Fibroblast of lung (primary cell): ENCODE results near the gene CXCL8. TPM values are rescaled to one million over a fixed set of nuclear protein-coding genes. Genes with fewer than 3 reads are reported as not detected.

Source experiments
- DNase-seq, 2 donors: peaks; one replicate each; pipeline versions ENCODE4 v3.0.0 to v3.0.0-alpha.2; 2010; ENCODE audit warnings: low read depth in 2 of 2
- H2AFZ ChIP-seq: 2 replicates; pipeline ENCODE4 v1.5.1; 2012; ENCODE audit warnings: low read length, control low read depth, inconsistent platforms
- H3K27ac ChIP-seq: 2 replicates; pipeline ENCODE4 v1.5.1; 2011; ENCODE audit warnings: low read length, control low read depth; ENCODE audit not compliant: insufficient read depth
- H3K27me3 ChIP-seq: 2 replicates; pipeline ENCODE4 v1.5.1; 2011; ENCODE audit warnings: mild to moderate bottlenecking, low read length; ENCODE audit not compliant: control insufficient read depth, insufficient read depth
- H3K36me3 ChIP-seq: 2 replicates; pipeline ENCODE4 v1.5.1; 2011; ENCODE audit warnings: low read length; ENCODE audit not compliant: control insufficient read depth, insufficient read depth
- H3K4me1 ChIP-seq: 2 replicates; pipeline ENCODE4 v1.5.1; 2011; ENCODE audit warnings: low read length; ENCODE audit not compliant: control insufficient read depth, insufficient read depth; ENCODE audit errors: extremely low read depth
- H3K4me2 ChIP-seq: 2 replicates; pipeline ENCODE4 v1.5.1; 2011; ENCODE audit warnings: low read length, control low read depth; ENCODE audit not compliant: insufficient read depth; ENCODE audit errors: extremely low read depth
- H3K4me3 ChIP-seq, 4 experiments: fragments of 200-600 bp in 1 of 4; sonication (generic) in 1 of 4; replicated peaks in 1 of 4; 2 replicates each; pipeline ENCODE4 v1.5.1; 2011 to 2016; ENCODE audit warnings: low read length in 4 of 4, low read depth in 3 of 4, mild to moderate bottlenecking in 3 of 4, control low read depth in 2 of 4, inconsistent platforms in 1 of 4, mixed read lengths in 1 of 4; ENCODE audit not compliant: insufficient read depth in 1 of 4; ENCODE audit errors: control extremely low read depth in 1 of 4
- H3K79me2 ChIP-seq: 2 replicates; pipeline ENCODE4 v1.5.1; 2012; ENCODE audit warnings: mild to moderate bottlenecking, low read length, inconsistent platforms; ENCODE audit not compliant: control insufficient read depth, insufficient read depth
- H3K9ac ChIP-seq: 2 replicates; pipeline ENCODE4 v1.5.1; 2011; ENCODE audit warnings: mild to moderate bottlenecking, low read length, control low read depth; ENCODE audit not compliant: insufficient read depth
- H3K9me3 ChIP-seq: 2 replicates; pipeline ENCODE4 v1.5.1; 2012; ENCODE audit warnings: low read depth, low read length; ENCODE audit not compliant: control insufficient read depth, insufficient read depth
- H4K20me1 ChIP-seq: 2 replicates; pipeline ENCODE4 v1.5.1; 2011; ENCODE audit warnings: low read length; ENCODE audit not compliant: control insufficient read depth, insufficient read depth; ENCODE audit errors: extremely low read depth
- CTCF ChIP-seq, 2 donors: IDR thresholded peaks in 1 of 2; conservative IDR thresholded peaks in 1 of 2; 1 replicate in 1 of 2; 2 replicates in 1 of 2; pipeline ENCODE4 v1.5.1; 2011 to 2012; ENCODE audit warnings: low read length in 2 of 2, control low read depth in 1 of 2, inconsistent platforms in 1 of 2, low read depth in 1 of 2, mild to moderate bottlenecking in 1 of 2
- EZH2 ChIP-seq: IDR thresholded peaks from 2 replicates; pipeline ENCODE4 v1.5.1; 2012; ENCODE audit warnings: low read length, control low read depth, mild to moderate bottlenecking; ENCODE audit errors: missing control alignments
- polyA plus RNA-seq, 2 donors: library from polyadenylated mRNA; depleted of rRNA in 1 of 2; stranded (reverse) in 1 of 2; unstranded in 1 of 2; fragments of >200 nt; gene quantifications; 2 replicates each; pipeline ENCODE4 v1.2.1, GENCODE V29; 2011 to 2012; ENCODE audit warnings: missing spikeins in 1 of 2
- total RNA-seq: library from RNA; depleted of rRNA; stranded (reverse); fragments of >200 nt; gene quantifications from 2 replicates; pipeline ENCODE4 v1.2.1, GENCODE V29; 2014

CXCL8 gene
- total and polyA plus RNA-seq, 2 donors (not counting 1 experiment from before 2014, with no cell fraction given): 1.3 to 1.4 TPM

DNA sequence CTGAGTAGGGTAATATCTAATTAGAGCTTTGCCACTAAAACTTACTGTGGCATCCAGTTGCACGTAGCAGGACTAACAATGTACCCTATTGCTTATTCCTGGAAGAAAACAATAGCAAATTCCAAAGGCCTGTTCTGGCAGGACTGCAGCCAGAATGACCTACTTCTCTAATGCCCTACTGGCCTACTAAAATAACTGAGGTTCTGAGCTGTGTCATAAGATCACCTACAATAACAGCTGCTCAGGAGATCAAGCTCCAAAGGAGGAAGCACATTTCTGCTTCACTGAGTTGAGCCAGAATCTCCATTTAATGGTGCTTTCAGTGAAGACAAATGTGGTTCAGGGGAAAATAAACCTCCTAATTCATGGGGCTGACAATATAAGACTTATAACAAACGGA, 42.2 kb upstream of the CXCL8 start:
- Histone ChIP-seq H3K27ac (no peak overlapping the region), H4K20me1 (no peaks in the 10 kb centered on the region), H2AFZ (no peak overlapping the region), H3K4me3 (no peak overlapping the region), H3K4me2 (no peak overlapping the region), H3K4me1 (peaks cover 5% of the 10 kb centered on the region), H3K79me2 (no peaks in the 10 kb centered on the region), H3K9me3 (no peaks in the 10 kb centered on the region), H3K9ac (no peak overlapping the region), H3K27me3 (no peaks in the 10 kb centered on the region), H3K36me3 (no peaks in the 10 kb centered on the region)
- TF ChIP-seq CTCF (conservative IDR thresholded peaks at IDR 0.05 in 1 of 2, IDR thresholded peaks at IDR 0.05 in 1 of 2; ENCODE audit: low read depth in 1 of 2, low read length in 2 of 2) (no peak), EZH2 (no peak)
- DNase-seq: peak in 1 of 2 donors; percentile 83

GRCh38 chr4:73701116-73701515, 39.3 kb upstream of the CXCL8 start:
- H3K4me2 ChIP-seq: no peak overlapping the region
- H3K27me3 ChIP-seq: no peaks in the 10 kb centered on the region
- no peak overlapping the region for H3K4me3 ChIP-seq
- H3K79me2 ChIP-seq: no peaks in the 10 kb centered on the region
- peak; percentile 56 to 60 for DNase-seq
- H3K27ac ChIP-seq: no peak overlapping the region
- H3K9ac ChIP-seq: no peak overlapping the region
- no peaks in the 10 kb centered on the region for H3K36me3 ChIP-seq
- no peaks in the 10 kb centered on the region for H4K20me1 ChIP-seq
- H3K4me1 ChIP-seq: peaks cover 19% of the 10 kb centered on the region
- TF ChIP-seq EZH2 (no peak), CTCF (conservative IDR thresholded peaks at IDR 0.05 in 1 of 2, IDR thresholded peaks at IDR 0.05 in 1 of 2; ENCODE audit: low read depth in 1 of 2, low read length in 2 of 2) (no peak)
- H3K9me3 ChIP-seq: no peaks in the 10 kb centered on the region
- no peak overlapping the region for H2AFZ ChIP-seq

- TF ChIP-seq EZH2: no peak
- no peak for TF ChIP-seq CTCF (conservative IDR thresholded peaks at IDR 0.05 in 1 of 2, IDR thresholded peaks at IDR 0.05 in 1 of 2; ENCODE audit: low read depth in 1 of 2, low read length in 2 of 2)
- no peaks in the 10 kb centered on the region for H3K27me3 ChIP-seq
- H4K20me1 ChIP-seq: no peaks in the 10 kb centered on the region
- H3K36me3 ChIP-seq: no peaks in the 10 kb centered on the region
- H3K79me2 ChIP-seq: no peaks in the 10 kb centered on the region
- H3K9ac ChIP-seq: no peak overlapping the region
- H3K27ac ChIP-seq: no peak overlapping the region
- H3K9me3 ChIP-seq: no peaks in the 10 kb centered on the region
- peaks cover 22% of the 10 kb centered on the region for H3K4me1 ChIP-seq
- no peak overlapping the region for H2AFZ ChIP-seq
- no peak overlapping the region for H3K4me2 ChIP-seq
- DNase-seq: no peak
- H3K4me3 ChIP-seq: no peak overlapping the region
Observed at GRCh38 chr4:73702796-73703287, 37.5 kb upstream of the CXCL8 start.
